Measurements from ENCODE around the gene NTN1.

The NTN1 gene

DNA sequence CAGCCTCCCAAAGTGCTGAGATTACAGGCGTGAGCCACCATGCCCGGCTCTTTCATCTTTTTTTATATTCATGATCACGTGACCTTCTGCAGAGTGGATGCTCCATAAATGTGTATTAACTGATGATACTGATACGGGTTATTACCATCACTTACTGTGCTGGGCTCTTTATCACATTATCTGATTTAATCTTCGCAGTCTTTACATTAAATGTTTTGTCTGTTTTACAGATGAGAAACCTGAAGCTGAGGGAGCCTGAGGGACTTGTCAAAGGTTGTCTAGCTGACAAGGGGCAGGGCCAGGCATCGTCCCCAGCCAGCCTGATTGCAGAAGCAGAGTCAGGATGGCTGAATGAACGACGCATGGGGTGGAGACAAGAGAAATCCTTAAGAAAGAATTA lies 104.4 kb downstream of the NTN1 start:
- no peak for DNase-seq (ENCODE audit: low spot score)
- TF ChIP-seq, protein P1, sequence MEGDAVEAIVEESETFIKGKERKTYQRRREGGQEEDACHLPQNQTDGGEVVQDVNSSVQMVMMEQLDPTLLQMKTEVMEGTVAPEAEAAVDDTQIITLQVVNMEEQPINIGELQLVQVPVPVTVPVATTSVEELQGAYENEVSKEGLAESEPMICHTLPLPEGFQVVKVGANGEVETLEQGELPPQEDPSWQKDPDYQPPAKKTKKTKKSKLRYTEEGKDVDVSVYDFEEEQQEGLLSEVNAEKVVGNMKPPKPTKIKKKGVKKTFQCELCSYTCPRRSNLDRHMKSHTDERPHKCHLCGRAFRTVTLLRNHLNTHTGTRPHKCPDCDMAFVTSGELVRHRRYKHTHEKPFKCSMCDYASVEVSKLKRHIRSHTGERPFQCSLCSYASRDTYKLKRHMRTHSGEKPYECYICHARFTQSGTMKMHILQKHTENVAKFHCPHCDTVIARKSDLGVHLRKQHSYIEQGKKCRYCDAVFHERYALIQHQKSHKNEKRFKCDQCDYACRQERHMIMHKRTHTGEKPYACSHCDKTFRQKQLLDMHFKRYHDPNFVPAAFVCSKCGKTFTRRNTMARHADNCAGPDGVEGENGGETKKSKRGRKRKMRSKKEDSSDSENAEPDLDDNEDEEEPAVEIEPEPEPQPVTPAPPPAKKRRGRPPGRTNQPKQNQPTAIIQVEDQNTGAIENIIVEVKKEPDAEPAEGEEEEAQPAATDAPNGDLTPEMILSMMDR (IDR thresholded peaks at IDR 0.05; ENCODE audit: extremely low read depth, missing control alignments), result no peak

DNA sequence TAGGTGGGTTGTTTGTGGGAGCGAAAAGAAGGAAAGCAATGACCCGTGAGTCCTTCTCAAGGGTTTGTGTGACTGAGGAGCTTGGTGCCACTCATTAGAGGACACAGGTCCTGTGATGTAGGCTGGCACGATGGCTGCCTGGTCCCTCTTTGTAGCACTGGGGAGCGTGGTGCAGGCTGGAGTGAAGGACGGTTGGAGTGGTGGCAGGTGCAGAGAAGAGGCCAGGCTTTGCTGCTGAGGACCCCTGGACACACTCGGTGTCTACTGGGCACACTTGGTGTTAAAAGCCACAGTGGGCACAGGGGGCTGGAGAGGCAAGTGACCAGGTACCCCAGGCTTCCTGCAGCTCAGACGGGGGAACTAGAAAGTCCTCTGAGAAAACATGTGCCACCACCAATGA lies 106.0 kb downstream of the NTN1 start:
- TF ChIP-seq, protein P1 (IDR thresholded peaks at IDR 0.05; ENCODE audit: extremely low read depth, missing control alignments), result no peak

DNA sequence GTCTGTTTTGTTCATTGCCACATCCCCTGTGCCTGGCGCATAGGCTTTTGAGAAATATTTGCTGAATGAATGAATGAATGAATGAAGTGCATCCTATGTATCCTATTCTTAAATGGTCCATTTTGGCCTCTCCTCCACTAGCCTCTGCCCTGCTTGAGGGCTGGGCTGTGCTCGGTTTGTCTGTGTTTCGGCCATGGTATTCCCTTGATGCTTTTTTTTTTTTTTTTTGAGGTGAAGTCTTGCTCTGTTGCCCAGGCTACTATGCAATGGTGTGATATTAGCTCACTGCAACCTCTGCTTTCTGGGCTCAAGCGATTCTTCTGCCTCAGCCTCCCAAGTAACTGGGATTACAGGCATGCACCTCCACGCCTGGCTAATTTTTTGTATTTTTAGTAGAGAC lies 110.1 kb downstream of the NTN1 start:
- no peak for DNase-seq (ENCODE audit: low spot score)
- TF ChIP-seq, protein P1 (IDR thresholded peaks at IDR 0.05; ENCODE audit: extremely low read depth, missing control alignments), result no peak

More for the DNA sequence above, 106.0 kb downstream of the NTN1 start:
- no peak for DNase-seq (ENCODE audit: low spot score)

DNA sequence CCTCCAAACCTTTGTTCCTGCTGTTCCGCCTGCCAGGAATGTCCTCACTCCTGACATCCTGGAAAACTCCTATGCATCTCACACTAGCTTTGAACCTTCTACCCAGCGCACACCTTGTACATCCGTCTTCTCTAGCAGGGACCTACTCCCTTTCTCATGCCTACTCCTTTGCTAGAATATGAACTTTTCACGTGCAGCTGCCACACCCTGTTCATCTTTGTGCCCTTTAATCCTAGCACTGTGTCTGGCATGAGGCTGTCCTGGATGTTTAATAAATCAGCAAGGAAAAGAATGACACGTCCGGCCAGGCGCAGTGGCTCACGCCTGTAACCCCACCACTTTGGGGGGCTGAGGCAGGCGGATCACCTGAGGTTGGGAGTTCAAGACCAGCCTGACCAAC lies 111.0 kb downstream of the NTN1 start:
- DNase-seq (ENCODE audit: low spot score), result no peak
- TF ChIP-seq, protein P1 (IDR thresholded peaks at IDR 0.05; ENCODE audit: extremely low read depth, missing control alignments), result no peak

GRCh38 chr17:9132944-9133610 lies 111.8 kb downstream of the NTN1 start:
- DNase-seq (ENCODE audit: low spot score), result no peak

DNA sequence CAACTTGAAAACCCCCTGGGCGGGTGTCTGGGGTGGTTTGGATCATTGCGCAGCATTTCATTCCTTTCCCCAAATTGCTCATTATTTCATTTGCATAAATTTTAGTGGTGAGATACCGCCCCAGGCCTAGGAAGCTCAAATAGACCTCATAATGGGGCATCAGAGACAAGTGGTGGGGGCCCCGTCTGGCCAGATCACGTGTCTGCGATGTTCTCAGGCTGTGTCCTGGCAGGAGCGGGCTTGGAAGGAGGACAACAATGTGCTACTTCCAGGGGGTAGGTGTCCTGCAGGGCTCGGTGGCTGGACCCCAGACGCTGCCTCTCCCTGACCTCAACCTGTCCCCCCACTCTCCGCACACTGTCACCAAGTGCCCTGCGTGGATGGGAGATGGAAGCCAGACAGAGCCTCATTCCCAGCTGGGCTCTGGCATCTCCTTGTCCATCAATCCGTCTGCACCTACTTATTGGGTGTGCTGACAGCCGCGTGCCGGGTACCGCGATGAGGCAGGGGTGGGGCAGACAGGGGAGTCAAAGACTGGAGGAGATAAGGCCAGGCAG lies 116.9 kb downstream of the NTN1 start:
- no peak for DNase-seq (ENCODE audit: low spot score)
- TF ChIP-seq, protein P1 (IDR thresholded peaks at IDR 0.05; ENCODE audit: extremely low read depth, missing control alignments), result no peak

More at GRCh38 chr17:9132944-9133610, 111.8 kb downstream of the NTN1 start:
- TF ChIP-seq, protein P1 (IDR thresholded peaks at IDR 0.05; ENCODE audit: extremely low read depth, missing control alignments), result no peak

DNA sequence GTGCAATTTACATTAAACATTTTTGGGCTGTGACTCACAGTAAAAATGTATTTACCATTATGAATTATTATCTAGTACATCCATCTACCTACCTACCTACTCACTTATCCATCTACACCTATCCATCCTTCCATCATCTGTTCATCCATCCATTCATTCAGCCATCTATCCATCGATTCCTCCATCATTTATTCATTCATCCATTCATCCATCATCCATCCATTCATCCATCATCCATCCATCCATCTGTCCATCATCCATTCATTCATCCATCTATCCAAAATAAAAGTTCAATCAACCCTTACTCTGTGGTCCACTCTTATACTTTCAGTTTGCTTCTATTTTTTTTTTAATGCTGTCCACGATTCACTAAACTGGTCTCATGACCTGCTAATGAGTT lies 118.4 kb downstream of the NTN1 start:
- TF ChIP-seq, protein P1 (IDR thresholded peaks at IDR 0.05; ENCODE audit: extremely low read depth, missing control alignments), result no peak
- no peak for DNase-seq (ENCODE audit: low spot score)

All from GM20000 (cell line).